Motor neuron (in vitro differentiated cells): ENCODE results near the gene STRAP. TPM values are rescaled to one million over a fixed set of nuclear protein-coding genes. Genes with fewer than 3 reads are reported as not detected.
"Not testable (repeated sequence)": the region's sequence is repeated elsewhere in the genome, so short reads cannot be mapped to it uniquely, and the experiment has no call there.

Experiments used
- ATAC-seq, 8 experiments: fragments of 200-7000 bp; cut with Tn5 transposase; replicated peaks in 6 of 8; 2 replicates each; pipeline ENCODE4 v1.8.0; 2021; ENCODE audit warnings: mild to moderate bottlenecking in 8 of 8, moderate library complexity in 8 of 8
- H3K27ac ChIP-seq, 2 donors: fragments of 250-450 bp; sonication (Bioruptor Pico); 2 replicates each; pipeline ENCODE4 v1.9.0; 2021; ENCODE audit warnings: antibody characterized with exemption in 2 of 2, mild to moderate bottlenecking in 2 of 2, moderate library complexity in 1 of 2
- H3K4me1 ChIP-seq, 2 donors: fragments of 250-450 bp; sonication (Bioruptor Pico); replicated peaks in 1 of 2; 2 replicates each; pipeline ENCODE4 v1.6.1; 2021; ENCODE audit warnings: antibody characterized with exemption in 2 of 2, mild to moderate bottlenecking in 2 of 2, moderate library complexity in 1 of 2
- H3K4me3 ChIP-seq, 5 donors: fragments of 250-450 bp; sonication (Bioruptor Pico); 2 replicates each; pipeline ENCODE4 v1.9.0; 2021; ENCODE audit warnings: antibody characterized with exemption in 5 of 5, mild to moderate bottlenecking in 5 of 5, moderate library complexity in 4 of 5
- WGBS, 10 experiments: fragments of 450-650 bp; shearing (Covaris generic); methylation state at CpG; one replicate each; pipeline ENCODE4 v1.0.0; 2022; 5-methylcytosine and 5-hydroxymethylcytosine counted together
- in situ Hi-C, 9 experiments: fragments of 400-800 bp; cut with MboI; loops; one replicate each; pipeline ENCODE4 v1.15.0; 2021; ENCODE audit warnings: low sequenced_read_pairs in 9 of 9, low pct_unique_long_range_greater_than_20kb in 2 of 9; ENCODE audit not compliant: unreplicated experiment in 9 of 9
- total RNA-seq, 8 experiments: library from RNA; unstranded; fragments of 300-600 nt; gene quantifications; 2 replicates each; pipeline versions ENCODE4 v1.2.3 to v1.2.4, GENCODE V29; 2022

Gene STRAP
- total RNA-seq, 8 experiments from 2014 or later, result 139 to 221 (median 171) TPM

DNA sequence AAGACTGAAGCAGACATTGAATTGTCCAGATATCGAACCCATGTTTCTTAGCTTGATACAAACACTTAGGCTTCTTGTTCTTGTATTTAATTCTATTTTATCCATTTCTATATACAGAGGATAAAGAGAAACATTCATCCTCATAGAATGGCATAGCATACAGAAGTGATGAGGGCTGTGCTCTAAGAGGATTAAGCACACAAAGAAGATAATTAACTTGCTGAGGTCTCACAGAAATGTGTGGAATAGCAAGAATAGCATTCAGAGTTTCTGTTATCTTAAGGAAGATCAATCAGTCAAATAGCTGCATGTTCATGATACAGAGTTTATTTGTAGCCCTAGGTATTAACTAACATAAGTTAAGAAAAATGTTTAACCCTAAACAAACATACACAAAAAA, 27.3 kb upstream of the STRAP start:
- Histone ChIP-seq H3K4me1 (no peaks in the 10 kb centered on the region), H3K27ac (no peak overlapping the region), H3K4me3 (no peak overlapping the region)
- WGBS, 10 experiments, result 83 to 100% (median 100%) methylated on average over 1 of the region's 1 CpG; no CpG with 5 or more reads in 1 of the 10 experiments
- ATAC-seq, result no peak
- in situ Hi-C loops, result loop anchor here in 6 of 9 experiments (5.0 to 25.0 kb wide), 6 partner anchors 258 to 568 kb away; no protein-coding TSS in a partner anchor

DNA sequence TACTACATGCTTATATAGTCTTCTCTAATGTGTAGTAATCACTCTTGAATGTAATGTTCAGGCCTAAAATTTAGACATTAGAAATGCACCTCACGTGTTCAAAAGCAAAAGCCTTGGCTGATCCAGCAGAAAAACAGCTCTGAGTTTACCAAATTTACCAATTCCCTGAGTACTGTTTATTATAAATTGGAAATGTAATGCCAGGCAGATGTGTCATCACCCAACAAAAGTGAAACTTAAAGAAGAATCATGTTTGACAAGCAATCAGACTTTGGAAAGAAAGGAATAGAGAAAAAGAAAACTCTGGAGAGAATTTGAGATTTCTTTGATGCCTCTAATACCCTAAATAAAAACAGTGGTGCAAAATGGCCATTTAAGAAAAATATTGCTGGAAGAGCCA, 26.5 kb upstream of the STRAP start:
- no peak overlapping the region for H3K4me3 ChIP-seq
- in situ Hi-C loops, result loop anchor here in 6 of 9 experiments (5.0 to 25.0 kb wide), 5 partner anchors 258 to 568 kb away; no protein-coding TSS in a partner anchor
- WGBS, 10 experiments, result 22 to 100% (median 72%) methylated on average over 1 of the region's 1 CpG
- no peak for ATAC-seq
- H3K27ac ChIP-seq, result no peak overlapping the region
- H3K4me1 ChIP-seq, result no peaks in the 10 kb centered on the region

DNA sequence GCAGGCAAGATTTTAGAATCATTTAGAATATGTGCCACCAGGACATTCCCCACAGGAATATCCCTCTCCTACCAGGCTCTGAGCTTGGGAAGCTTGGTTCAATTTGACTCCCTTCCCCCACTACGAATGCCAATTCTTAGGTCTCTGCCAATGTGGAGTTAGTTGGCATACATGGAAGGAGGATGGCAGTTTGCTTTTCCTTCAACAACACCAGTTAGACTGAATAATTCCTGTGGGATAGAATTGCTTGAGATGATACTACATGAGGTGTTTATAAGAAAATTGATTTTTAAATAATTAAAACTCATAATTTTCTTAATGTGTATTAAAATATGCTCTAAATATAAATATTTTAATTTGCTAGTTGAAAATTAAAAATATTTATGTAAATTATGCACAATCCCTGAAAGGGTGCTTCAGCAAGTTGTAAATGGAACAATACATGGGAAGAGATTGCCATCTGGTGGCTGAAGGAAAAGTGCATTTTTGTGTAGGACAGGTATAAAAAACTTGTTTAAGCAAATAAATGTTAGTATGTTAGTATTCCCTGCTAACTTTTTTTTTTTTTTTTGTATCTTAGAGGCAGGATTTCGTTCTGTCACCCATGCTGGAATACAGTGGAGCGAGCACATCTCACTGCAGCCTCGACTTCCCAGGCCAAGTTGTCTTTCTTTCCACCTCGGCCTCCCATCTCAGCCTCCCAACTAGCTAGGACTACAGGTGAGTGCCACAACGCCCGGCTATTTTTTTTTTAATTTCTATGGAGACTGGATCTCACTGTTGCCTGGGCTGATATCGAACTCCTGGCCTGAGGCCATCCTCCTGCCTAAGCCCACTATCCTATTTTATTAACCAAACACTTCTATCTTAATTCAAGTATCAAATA, 25.8 kb upstream of the STRAP start:
- Histone ChIP-seq H3K27ac (no peak overlapping the region), H3K4me3 (no peak overlapping the region), H3K4me1 (no peaks in the 10 kb centered on the region)
- in situ Hi-C loops, result loop anchor here in 6 of 9 experiments (5.0 to 25.0 kb wide), 5 partner anchors 259 to 569 kb away; no protein-coding TSS in a partner anchor
- WGBS, 10 experiments, result 0 to 50% (median 29%) methylated on average over 1 to 8 of the region's 8 CpGs; no CpG with 5 or more reads in 4 of the 10 experiments
- peak in 4 of 8 experiments; percentile 35 to 80 (median 48) for ATAC-seq

DNA sequence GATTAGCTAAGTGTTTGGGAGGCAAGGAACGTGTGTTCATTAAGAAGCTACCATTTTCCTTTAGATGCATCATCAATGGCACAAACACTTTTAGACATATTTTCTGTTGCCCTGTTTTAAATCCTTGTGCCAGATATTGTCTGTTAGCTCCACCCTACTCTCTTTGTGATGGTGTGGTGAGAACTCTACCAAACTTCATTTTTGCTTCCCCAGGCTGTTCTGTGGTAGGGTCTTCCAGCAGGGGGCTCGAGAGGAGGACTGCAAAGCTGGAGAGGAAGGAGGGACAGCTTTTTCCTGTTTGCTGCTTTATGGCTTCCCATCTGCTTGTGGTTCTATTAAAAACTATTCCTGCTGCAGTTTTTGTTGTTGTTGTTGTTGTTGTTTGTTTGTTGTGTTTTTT, 23.8 kb upstream of the STRAP start:
- Histone ChIP-seq H3K4me3 (no peak overlapping the region), H3K27ac (no peak overlapping the region), H3K4me1 (no peaks in the 10 kb centered on the region)
- ATAC-seq, result no peak
- in situ Hi-C loops, result loop anchor here in 6 of 9 experiments (5.0 to 25.0 kb wide), 5 partner anchors 261 to 571 kb away; no protein-coding TSS in a partner anchor
- WGBS, 10 experiments, result 30 to 100% (median 92%) methylated on average over 1 to 2 of the region's 2 CpGs; no CpG with 5 or more reads in 3 of the 10 experiments

DNA sequence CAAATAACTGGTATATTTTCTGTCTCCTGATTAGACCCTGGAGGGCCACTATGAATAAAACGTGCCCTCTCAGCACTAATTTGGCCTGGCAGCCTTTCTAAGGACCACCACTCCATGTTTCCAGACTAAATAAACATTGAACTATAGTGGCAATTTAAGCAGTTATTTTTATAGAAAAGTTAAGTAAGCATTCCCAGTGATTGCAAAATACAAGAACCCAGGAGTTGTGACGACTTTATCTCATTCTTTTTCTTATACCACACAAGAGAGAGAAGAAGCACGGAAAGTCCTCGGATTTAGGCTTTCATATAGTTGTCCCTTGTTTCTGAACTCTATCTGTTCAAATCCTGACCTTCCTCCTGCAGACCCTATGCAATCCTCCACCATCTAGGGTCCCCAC, 23.1 kb upstream of the STRAP start:
- ATAC-seq, result no peak
- Histone ChIP-seq H3K4me3 (no peak overlapping the region), H3K4me1 (no peaks in the 10 kb centered on the region), H3K27ac (no peak overlapping the region)
- WGBS, 10 experiments, result 20 to 100% (median 82%) methylated on average over 1 to 4 of the region's 4 CpGs; no CpG with 5 or more reads in 2 of the 10 experiments
- in situ Hi-C loops, result loop anchor here in 6 of 9 experiments (5.0 to 25.0 kb wide), 5 partner anchors 262 to 572 kb away; no protein-coding TSS in a partner anchor

DNA sequence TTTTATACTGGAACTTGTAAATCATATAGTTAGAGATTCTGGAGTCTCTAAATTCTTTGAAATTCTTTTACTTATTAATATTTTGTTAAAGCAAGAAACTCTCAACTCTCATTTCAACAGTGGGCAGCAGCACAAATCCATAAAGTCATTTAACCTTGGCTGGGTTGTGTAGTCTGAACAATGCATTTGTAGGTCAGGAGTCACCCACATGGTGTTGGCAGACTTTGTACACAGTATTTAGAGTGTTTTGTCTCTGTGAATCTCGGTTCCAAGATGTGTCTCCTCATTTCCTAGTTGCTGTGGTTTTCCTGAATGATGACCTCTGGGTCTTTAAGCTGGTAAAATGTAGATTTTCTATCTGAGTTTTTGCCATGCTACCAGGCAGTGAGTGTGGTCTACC, 20.8 kb upstream of the STRAP start:
- in situ Hi-C loops, result loop anchor here in 4 of 9 experiments (25.0 kb wide), 2 partner anchors 274 to 574 kb away; no protein-coding TSS in a partner anchor
- ATAC-seq, result no peak
- Histone ChIP-seq H3K27ac (no peak overlapping the region), H3K4me3 (no peak overlapping the region), H3K4me1 (no peaks in the 10 kb centered on the region)
- 0 to 100% (median 80%) methylated on average over 1 of the region's 1 CpG; no CpG with 5 or more reads in 3 of the 10 experiments for WGBS, 10 experiments

DNA sequence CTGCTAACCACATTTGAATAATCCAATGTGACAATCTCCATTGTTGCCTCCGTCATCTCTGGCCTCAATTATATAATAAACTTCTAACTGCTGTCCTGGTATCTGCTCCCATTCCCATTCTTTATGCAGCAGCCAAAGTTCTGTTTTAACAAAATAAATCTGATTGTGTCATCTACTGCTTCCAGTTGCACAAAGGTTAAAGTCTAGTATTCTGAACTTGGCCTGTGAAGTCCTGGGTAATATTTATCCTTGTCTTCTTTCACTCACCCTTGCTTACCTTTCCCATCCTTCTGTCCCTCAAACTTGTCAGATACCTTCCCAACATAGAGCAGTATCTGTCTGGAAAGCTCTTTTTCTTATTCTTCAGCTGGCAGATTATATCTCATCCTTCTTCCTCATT, 19.3 kb upstream of the STRAP start:
- WGBS, 10 experiments, result 67 to 100% (median 94%) methylated on average over 1 of the region's 1 CpG; no CpG with 5 or more reads in 2 of the 10 experiments
- H3K4me3 ChIP-seq, result no peak overlapping the region
- ATAC-seq, result no peak
- H3K27ac ChIP-seq, result no peak overlapping the region
- no peaks in the 10 kb centered on the region for H3K4me1 ChIP-seq
- in situ Hi-C loops, result loop anchor here in 4 of 9 experiments (25.0 kb wide), 2 partner anchors 276 to 576 kb away; no protein-coding TSS in a partner anchor

DNA sequence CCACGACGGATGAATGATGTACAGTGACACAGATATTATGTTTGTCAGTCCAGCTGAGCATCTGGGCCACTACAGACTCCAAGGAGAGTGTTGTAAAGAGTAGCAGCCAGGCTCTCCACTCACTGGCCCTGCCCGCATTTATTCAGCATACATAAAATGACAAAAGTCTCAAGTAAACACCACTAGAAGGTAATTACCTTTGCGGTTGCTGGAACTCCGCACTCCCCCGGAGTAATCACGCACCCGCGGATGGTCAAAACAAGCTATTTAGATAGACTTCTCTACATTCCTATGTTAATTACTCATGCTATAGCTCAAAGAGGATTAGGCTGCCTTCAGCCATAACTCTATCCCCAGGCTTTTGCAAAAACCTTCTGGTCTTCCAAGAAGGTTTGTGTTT, 18.8 kb upstream of the STRAP start:
- in situ Hi-C loops, result loop anchor here in 4 of 9 experiments (25.0 kb wide), 2 partner anchors 276 to 576 kb away; no protein-coding TSS in a partner anchor
- peak in 1 of 8 experiments; percentile 66 for ATAC-seq
- no peaks in the 10 kb centered on the region for H3K4me1 ChIP-seq
- 0 to 90% (median 52%) methylated on average over 2 to 9 of the region's 9 CpGs; no CpG with 5 or more reads in 2 of the 10 experiments for WGBS, 10 experiments
- H3K4me3 ChIP-seq, result no peak overlapping the region
- no peak overlapping the region for H3K27ac ChIP-seq

DNA sequence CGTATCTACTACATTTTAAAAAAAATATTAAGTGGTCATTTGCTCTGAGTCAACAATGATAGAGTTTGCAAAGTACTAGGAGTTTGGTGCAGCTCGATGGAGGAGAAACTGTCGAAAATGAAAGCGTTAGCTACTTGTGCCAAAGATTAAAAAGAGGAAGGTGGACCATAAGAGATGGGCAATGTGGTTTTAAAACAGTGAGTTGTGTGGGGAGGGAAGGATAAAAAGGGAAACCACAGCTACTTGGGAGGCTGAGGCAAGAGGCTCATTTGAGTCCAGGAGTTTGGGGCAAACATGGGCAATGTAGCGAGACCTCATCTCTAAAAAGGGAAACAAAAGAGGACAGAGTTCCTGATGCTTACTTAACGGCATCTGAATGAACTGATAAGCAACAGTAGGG, 18.2 kb upstream of the STRAP start:
- Histone ChIP-seq H3K4me3 (no peak overlapping the region), H3K4me1 (no peaks in the 10 kb centered on the region), H3K27ac (no peak overlapping the region)
- WGBS, 10 experiments, result 77 to 96% (median 86%) methylated on average over 2 to 6 of the region's 6 CpGs; no CpG with 5 or more reads in 1 of the 10 experiments
- ATAC-seq, result no peak
- in situ Hi-C loops, result loop anchor here in 4 of 9 experiments (25.0 kb wide), 2 partner anchors 277 to 577 kb away; no protein-coding TSS in a partner anchor

DNA sequence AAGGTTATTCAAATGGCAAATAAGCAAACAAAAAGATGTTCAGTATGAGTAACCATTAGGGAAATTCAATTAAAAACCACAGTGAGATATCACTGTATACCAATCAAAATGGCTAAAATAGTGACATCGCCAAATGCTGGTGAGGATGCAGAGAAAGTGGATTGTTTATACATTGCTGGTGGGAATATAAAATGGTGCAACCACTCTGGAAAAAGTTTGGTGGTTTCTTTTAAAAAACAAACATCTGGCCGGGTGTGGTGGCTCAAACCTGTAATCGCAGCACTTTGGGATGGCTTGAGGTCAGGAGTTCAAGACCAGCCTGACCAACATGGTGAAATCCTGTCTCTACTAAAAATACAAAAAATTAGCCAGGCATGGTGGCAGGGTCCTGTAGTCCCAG, 14.0 kb upstream of the STRAP start:
- no peak for ATAC-seq
- Histone ChIP-seq H3K27ac (no peak overlapping the region), H3K4me1 (no peaks in the 10 kb centered on the region), H3K4me3 (no peak overlapping the region)
- in situ Hi-C loops, result loop anchor here in 4 of 9 experiments (25.0 kb wide), 2 partner anchors 281 to 581 kb away; no protein-coding TSS in a partner anchor
- 80 to 100% (median 89%) methylated on average over 1 to 3 of the region's 3 CpGs; no CpG with 5 or more reads in 1 of the 10 experiments for WGBS, 10 experiments

DNA sequence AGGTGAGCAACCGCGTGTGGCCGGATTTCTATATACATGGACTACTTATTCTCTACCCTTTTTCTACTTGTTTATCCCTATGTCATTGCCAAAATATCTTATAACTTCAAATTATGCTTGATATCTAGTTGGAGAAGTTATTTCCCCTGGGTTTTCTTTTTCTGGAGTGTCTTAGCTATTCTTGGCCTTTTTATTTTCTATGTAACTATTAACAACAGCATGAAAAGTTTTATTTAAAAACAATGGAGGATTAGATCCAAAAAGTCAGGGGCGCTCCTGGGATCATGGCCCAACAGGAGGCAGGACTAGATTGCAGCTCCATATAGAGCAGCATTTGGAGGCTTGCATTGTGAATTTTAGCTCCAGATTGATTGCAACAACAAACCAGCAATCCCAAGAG, 8.6 kb upstream of the STRAP start:
- Histone ChIP-seq H3K27ac (no peak overlapping the region), H3K4me3 (no peak overlapping the region), H3K4me1 (no peaks in the 10 kb centered on the region)
- WGBS, 10 experiments, result 89 to 100% (median 97%) methylated on average over 1 to 4 of the region's 4 CpGs; no CpG with 5 or more reads in 1 of the 10 experiments
- in situ Hi-C loops, result loop anchor here in 4 of 9 experiments (25.0 kb wide), 2 partner anchors 286 to 586 kb away; no protein-coding TSS in a partner anchor
- ATAC-seq, result no peak

DNA sequence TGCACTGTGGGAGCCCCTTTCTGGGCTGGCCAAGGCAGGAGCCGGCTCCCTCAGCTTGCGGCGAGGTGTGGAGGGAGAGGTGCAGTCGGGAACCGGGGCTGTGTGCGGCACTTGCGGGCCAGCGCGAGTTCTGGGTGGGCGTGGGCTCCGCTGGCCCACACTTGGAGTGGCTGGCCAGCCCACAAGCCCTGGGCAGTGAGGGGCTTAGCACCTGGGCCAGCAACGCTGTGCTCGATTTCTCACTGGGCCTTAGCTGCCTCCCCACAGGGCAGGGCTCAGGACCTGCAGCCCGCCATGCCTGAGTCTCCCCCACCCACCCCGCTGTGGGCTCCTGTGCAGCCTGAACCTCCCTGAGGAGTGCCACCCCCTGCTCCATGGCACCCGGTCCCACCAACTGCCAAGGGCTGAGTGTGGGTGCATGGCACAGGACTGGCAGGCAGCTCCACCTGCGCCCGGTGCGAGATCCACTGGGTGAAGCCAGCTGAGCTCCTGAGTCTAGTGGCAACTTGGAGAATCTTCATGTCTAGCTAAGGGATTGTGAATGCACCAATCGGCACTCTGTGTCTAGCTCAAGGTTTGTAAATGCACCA, 7.5 kb upstream of the STRAP start:
- not testable (repeated sequence) for H3K4me1 ChIP-seq, ATAC-seq, H3K4me3 ChIP-seq, H3K27ac ChIP-seq
- 91 to 100% (median 95%) methylated on average over 2 to 8 of the region's 20 CpGs; no CpG with 5 or more reads in 7 of the 10 experiments for WGBS, 10 experiments
- in situ Hi-C loops, result loop anchor here in 4 of 9 experiments (25.0 kb wide), 2 partner anchors 287 to 587 kb away; no protein-coding TSS in a partner anchor
